HL-60 (cell line): ENCODE data around the gene ARHGAP26.

Experiments used
- GABPA ChIP-seq: IDR thresholded peaks from 2 replicates; pipeline ENCODE4 v1.6.1; 2012; ENCODE audit warnings: low read depth
- POLR2AphosphoS5 ChIP-seq: IDR thresholded peaks from 2 replicates; pipeline ENCODE4 v1.6.1; 2012; ENCODE audit warnings: low read depth
- SPI1 ChIP-seq: IDR thresholded peaks from 2 replicates; pipeline ENCODE4 v1.6.1; 2012; ENCODE audit warnings: low read depth, mild to moderate bottlenecking, borderline replicate concordance
- TF ChIP-seq, protein P1 (sequence below): IDR thresholded peaks from one replicate; pipeline ENCODE4 v1.5.1; 2011; ENCODE audit warnings: low read length, control low read depth, inconsistent platforms; ENCODE audit not compliant: insufficient read depth
- TF ChIP-seq, protein P2 (sequence below): IDR thresholded peaks from 2 replicates; pipeline ENCODE4 v1.6.1; 2012; ENCODE audit warnings: low read depth; ENCODE audit not compliant: insufficient replicate concordance

- TF ChIP-seq, protein P1, sequence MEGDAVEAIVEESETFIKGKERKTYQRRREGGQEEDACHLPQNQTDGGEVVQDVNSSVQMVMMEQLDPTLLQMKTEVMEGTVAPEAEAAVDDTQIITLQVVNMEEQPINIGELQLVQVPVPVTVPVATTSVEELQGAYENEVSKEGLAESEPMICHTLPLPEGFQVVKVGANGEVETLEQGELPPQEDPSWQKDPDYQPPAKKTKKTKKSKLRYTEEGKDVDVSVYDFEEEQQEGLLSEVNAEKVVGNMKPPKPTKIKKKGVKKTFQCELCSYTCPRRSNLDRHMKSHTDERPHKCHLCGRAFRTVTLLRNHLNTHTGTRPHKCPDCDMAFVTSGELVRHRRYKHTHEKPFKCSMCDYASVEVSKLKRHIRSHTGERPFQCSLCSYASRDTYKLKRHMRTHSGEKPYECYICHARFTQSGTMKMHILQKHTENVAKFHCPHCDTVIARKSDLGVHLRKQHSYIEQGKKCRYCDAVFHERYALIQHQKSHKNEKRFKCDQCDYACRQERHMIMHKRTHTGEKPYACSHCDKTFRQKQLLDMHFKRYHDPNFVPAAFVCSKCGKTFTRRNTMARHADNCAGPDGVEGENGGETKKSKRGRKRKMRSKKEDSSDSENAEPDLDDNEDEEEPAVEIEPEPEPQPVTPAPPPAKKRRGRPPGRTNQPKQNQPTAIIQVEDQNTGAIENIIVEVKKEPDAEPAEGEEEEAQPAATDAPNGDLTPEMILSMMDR: no peak
- TF ChIP-seq, protein P2, sequence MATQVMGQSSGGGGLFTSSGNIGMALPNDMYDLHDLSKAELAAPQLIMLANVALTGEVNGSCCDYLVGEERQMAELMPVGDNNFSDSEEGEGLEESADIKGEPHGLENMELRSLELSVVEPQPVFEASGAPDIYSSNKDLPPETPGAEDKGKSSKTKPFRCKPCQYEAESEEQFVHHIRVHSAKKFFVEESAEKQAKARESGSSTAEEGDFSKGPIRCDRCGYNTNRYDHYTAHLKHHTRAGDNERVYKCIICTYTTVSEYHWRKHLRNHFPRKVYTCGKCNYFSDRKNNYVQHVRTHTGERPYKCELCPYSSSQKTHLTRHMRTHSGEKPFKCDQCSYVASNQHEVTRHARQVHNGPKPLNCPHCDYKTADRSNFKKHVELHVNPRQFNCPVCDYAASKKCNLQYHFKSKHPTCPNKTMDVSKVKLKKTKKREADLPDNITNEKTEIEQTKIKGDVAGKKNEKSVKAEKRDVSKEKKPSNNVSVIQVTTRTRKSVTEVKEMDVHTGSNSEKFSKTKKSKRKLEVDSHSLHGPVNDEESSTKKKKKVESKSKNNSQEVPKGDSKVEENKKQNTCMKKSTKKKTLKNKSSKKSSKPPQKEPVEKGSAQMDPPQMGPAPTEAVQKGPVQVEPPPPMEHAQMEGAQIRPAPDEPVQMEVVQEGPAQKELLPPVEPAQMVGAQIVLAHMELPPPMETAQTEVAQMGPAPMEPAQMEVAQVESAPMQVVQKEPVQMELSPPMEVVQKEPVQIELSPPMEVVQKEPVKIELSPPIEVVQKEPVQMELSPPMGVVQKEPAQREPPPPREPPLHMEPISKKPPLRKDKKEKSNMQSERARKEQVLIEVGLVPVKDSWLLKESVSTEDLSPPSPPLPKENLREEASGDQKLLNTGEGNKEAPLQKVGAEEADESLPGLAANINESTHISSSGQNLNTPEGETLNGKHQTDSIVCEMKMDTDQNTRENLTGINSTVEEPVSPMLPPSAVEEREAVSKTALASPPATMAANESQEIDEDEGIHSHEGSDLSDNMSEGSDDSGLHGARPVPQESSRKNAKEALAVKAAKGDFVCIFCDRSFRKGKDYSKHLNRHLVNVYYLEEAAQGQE: no peak
- TF ChIP-seq POLR2AphosphoS5: no peak
- TF ChIP-seq GABPA: no peak
- no peak for TF ChIP-seq SPI1
Measured at GRCh38 chr5:143191720-143192119, 421.5 kb downstream of the ARHGAP26 start.
